Activated T-cell treated with anti-CD3 and anti-CD28 coated beads, Interleukin-2, amount 50 U/mL, for 72 hours (primary cell): ENCODE data around the gene EEF1AKMT3. TPM values are rescaled to one million over a fixed set of nuclear protein-coding genes. Genes with fewer than 3 reads are reported as not detected.
A peak's percentile ranks its signal among the peaks of the same experiment; 100 is the strongest.

Experiments
- ATAC-seq, 2 donors: fragments of 150-1000 bp; cut with Tn5 transposase; replicated peaks in 1 of 2; 2 replicates each; pipeline ENCODE4 v1.10.0; 2021; ENCODE audit warnings: moderate library complexity in 2 of 2, mild to moderate bottlenecking in 1 of 2
- DNase-seq, 2 donors: peaks; one replicate each; pipeline ENCODE4 v3.0.0; 2021 to 2022; ENCODE audit warnings: mixed read lengths in 1 of 2
- H3K27ac Mint-ChIP-seq: one replicate; pipeline ENCODE4 v1.8.0; 2022; ENCODE audit warnings: mild to moderate bottlenecking, moderate library complexity, mixed read lengths
- H3K27me3 Mint-ChIP-seq: one replicate; pipeline ENCODE4 v1.8.0; 2022; ENCODE audit warnings: low read depth, mixed read lengths
- H3K36me3 Mint-ChIP-seq, 2 donors: one replicate each; pipeline ENCODE4 v1.8.0; 2022; ENCODE audit warnings: mixed read lengths in 2 of 2, mild to moderate bottlenecking in 1 of 2; ENCODE audit not compliant: insufficient read depth in 2 of 2
- H3K4me1 Mint-ChIP-seq: one replicate; pipeline ENCODE4 v1.8.0; 2022; ENCODE audit warnings: low read depth, mixed read lengths
- H3K4me3 Mint-ChIP-seq, 2 donors: one replicate each; pipeline ENCODE4 v1.8.0; 2022; ENCODE audit warnings: mild to moderate bottlenecking in 2 of 2, mixed read lengths in 2 of 2, moderate library complexity in 2 of 2
- H3K9me3 Mint-ChIP-seq, 2 donors: one replicate each; pipeline ENCODE4 v1.8.0; 2022; ENCODE audit warnings: mixed read lengths in 2 of 2
- total RNA-seq, 2 donors: library from RNA; stranded (reverse); gene quantifications; one replicate each; pipeline ENCODE4 v1.2.3, GENCODE V29; 2022

The EEF1AKMT3 gene
- total RNA-seq, 2 donors from 2014 or later = 4.9 to 6.9 TPM

DNA sequence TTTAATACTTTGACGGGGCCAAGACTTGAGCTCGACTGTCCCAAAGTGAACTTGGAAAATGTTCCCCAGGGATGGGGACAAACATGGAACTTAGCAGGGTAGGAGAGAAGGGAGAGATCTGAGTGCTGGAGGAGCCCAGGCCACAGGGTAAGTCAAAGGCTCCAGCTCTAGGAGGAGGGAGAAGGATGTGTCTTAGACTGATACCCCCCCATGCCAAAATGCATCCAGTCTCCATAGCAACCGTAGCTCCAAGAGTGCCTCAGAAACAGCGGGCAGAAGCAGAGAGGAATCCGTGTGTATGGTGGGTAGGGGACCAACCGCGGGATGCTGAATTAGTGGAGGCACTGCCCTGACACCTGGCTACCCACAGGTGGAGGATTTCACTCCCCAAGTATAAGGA is 33.0 kb upstream of the EEF1AKMT3 start:
- H3K9me3 Mint-ChIP-seq = no peaks in the 10 kb centered on the region
- ATAC-seq (no peak), DNase-seq (no peak)
- no peaks in the 10 kb centered on the region for H3K27me3 Mint-ChIP-seq
- peak overlapping the region; percentile 75 for H3K27ac Mint-ChIP-seq
- H3K4me3 Mint-ChIP-seq = peak overlapping the region; percentile 56 to 61
- H3K36me3 Mint-ChIP-seq = peaks cover 2 to 6% of the 10 kb centered on the region in 2 donors
- peaks cover 50% of the 10 kb centered on the region for H3K4me1 Mint-ChIP-seq

DNA sequence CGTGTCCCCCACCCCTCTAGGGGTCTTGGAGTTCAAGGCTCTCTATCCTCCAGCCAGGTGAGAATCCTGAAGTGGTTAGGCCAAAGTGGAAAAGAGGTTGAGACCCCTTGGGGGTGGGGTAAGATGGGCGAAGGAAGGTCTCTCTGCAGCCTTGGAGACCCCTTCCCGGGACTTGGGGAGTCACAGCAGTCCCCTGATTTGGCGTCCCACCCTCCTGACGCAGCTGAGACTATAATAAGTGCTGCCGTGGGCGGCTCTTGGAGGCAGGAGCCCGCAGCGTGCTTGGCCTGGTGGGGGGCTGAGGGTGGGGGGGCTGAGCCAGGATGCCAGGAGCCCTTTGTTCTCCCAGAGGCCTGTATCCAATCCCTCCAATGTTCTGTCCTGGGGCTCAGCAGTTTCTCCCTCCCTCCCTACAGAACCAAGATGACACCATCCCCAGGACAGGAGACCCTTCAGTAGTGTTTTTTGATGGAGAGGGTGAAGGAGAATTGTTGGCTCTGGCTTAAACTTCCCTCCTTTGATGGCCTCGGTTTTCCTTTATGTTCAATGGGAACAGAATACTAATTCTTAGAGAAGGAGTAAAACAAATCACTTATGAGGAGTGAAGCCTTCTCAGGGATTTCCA is 32.4 kb upstream of the EEF1AKMT3 start:
- Mint-ChIP-seq H3K9me3 (no peaks in the 10 kb centered on the region), H3K36me3 (peaks cover 4 to 6% of the 10 kb centered on the region in 2 donors), H3K27ac (no peak overlapping the region), H3K27me3 (no peaks in the 10 kb centered on the region), H3K4me3 (peak overlapping the region; percentile 61 to 80), H3K4me1 (peaks cover 57% of the 10 kb centered on the region)
- DNase-seq (no peak), ATAC-seq (no peak)

DNA sequence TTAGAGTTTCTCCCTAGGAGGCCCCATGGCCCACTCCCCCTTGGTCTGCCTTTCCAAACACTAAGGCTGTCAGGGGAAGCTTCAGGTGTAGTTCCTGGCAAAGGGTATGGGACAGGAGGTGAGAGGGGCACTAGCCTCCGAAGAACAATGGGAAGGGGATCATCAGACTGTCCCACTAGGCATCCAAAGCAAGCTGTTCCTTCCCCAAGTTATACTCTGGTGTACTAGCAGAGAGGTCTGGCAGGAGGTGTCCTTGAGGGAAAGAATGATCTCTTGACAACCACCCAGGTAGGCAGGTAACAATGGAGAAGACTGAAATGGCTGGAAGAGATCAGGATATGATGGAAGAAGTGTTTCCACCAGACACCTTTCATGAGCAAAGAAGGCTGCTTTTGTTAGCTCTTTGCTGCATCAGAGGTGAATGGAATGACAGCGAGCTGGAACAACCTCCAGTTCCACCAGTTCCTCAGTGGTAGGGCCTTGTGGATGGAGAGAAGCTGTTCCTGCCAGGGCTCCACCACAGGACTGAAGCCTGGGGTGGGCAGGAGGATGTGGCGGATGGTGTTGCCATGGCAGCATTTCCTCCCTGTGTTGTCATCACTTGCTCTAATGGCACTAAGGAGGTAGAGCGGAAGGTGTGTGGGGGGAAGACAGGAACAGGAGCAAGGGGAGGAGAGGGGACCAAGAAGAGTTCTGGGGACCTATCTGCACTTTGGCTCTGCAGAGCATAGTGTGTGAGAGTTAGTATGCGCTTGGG is 31.6 kb upstream of the EEF1AKMT3 start:
- Mint-ChIP-seq H3K4me1 (peaks cover 63% of the 10 kb centered on the region), H3K36me3 (peaks cover 4 to 6% of the 10 kb centered on the region in 2 donors)

DNA sequence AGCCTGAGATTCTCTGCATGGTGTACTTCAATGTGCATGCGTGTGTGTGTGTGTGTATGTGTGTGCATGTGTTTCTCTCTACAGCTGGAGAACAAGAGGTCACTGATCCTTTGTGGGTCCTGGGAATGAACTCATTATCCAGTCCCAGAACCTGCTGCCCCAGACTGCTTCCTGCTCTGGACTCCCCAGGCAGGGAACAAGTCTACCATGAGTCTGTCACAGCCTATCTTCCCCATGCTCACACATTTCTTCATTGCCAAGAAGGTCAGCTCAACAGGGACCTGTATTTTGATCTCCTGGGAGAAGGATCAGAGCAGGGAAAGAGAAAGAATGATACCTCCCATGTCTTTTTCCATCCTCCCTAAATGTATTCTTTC is 31.0 kb upstream of the EEF1AKMT3 start:
- peaks cover 66% of the 10 kb centered on the region for H3K4me1 Mint-ChIP-seq
- H3K9me3 Mint-ChIP-seq = no peaks in the 10 kb centered on the region
- peak overlapping the region; percentile 74 for H3K27ac Mint-ChIP-seq
- no peak for ATAC-seq
- H3K4me3 Mint-ChIP-seq = peak overlapping the region; percentile 80
- no peak for DNase-seq
- peaks cover 4 to 6% of the 10 kb centered on the region in 2 donors for H3K36me3 Mint-ChIP-seq
- H3K27me3 Mint-ChIP-seq = no peaks in the 10 kb centered on the region

More for the DNA sequence above, 31.6 kb upstream of the EEF1AKMT3 start:
- Mint-ChIP-seq H3K27me3 (no peaks in the 10 kb centered on the region), H3K9me3 (no peaks in the 10 kb centered on the region), H3K27ac (peak overlapping the region; percentile 29), H3K4me3 (peak overlapping the region; percentile 80)
- ATAC-seq = peak; percentile 52 to 69
- DNase-seq = peak; percentile 79 to 80

DNA sequence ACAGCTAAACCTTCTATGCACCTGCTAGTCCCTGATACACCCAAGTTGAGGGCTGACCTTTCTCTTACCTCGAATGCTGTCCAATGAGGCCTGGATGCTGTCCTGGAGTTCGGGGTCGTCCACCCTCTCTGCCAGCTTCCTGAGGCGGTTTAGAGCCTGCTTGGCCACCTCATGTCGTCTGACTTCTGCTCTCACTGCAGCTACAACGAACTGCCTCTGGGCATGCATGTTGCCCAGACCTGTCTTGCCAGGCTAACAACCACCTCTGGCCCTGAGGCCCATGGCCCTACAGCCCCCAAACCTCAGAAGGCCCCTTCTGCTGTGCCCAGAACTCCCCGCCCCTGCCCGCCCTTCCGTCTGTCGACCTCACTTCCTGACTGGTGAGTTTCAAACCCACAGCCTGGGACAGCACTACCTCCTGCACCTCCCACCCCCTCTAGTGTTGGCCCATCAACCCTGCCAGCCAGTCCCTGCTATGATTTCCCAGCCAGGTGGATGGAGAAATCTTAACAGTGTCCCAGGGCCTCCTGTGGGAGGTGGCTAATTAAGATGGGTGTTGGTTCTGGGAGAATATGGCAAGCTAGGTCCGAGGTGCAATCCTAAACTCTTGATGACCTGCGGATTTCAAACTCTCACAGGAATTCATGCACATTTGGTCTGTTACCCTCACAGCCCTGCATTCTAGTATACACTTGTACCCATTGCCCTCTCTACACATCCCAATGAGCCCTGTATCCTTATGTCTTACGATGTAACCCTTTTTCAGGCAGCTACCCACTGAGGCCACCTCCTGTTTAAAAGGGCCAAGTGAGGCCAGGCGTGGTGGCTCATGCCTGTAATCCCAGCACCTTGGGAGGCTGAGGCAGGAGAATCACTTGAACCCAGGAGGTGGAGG is 30.3 kb upstream of the EEF1AKMT3 start:
- ATAC-seq (peak; percentile 71 to 75), DNase-seq (peak; percentile 77 to 83)
- Mint-ChIP-seq H3K4me3 (peak overlapping the region; percentile 80), H3K27ac (peak overlapping the region; percentile 74), H3K36me3 (peaks cover 4 to 6% of the 10 kb centered on the region in 2 donors), H3K9me3 (no peaks in the 10 kb centered on the region), H3K27me3 (no peaks in the 10 kb centered on the region), H3K4me1 (peaks cover 62% of the 10 kb centered on the region)

DNA sequence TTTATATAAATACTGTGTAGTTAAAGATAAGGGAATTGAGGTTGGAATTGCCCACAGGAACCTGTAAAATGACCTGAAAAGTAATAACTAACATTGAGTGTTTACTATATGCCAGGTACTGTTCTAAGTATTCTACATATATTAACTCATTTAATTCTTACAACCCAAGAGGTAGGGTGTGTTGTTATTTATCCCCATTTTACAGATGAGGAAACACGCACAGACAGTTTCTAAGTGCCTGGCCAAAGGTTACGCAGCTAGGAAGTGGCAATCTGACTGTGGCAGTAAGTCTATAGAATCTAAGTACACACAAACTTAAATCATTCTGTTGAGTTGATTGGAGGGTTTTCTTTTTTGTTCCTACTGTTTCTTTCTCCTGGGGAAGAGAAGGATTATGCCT is 28.6 kb upstream of the EEF1AKMT3 start:
- H3K4me3 Mint-ChIP-seq = peak overlapping the region; percentile 88 to 99
- no peaks in the 10 kb centered on the region for H3K27me3 Mint-ChIP-seq
- H3K27ac Mint-ChIP-seq = peak overlapping the region; percentile 65
- ATAC-seq (no peak), DNase-seq (no peak)
- peaks cover 4 to 19% of the 10 kb centered on the region in 2 donors for H3K36me3 Mint-ChIP-seq
- H3K9me3 Mint-ChIP-seq = no peaks in the 10 kb centered on the region
- H3K4me1 Mint-ChIP-seq = peaks cover 62% of the 10 kb centered on the region

DNA sequence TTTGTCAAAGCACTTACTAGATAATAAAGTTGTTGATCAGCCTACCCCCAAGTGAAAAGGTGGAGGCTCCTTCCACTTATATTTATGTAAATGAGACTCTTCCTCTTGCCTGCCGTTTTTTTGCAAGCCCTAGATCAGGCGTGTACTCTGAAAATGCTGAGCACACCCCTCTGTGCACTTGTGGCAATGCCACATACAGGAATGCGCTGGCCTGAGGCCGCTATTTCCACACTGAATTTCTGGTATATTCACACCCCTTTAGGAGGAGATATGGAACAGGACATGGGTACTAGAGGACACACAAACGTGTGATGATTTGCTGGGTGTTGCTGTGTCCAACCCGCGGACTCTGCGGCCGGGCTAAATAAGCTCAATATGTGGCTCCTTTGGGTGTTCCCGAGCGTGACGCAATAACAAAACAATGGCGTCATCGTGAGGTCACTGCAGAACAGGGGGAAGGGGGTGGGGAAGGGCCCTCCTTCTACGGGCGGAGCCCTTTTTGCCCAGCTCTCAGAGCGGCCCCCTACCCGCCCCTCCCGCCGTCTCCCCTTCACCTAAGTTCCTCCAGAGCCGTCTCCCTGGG is 28.1 kb upstream of the EEF1AKMT3 start:
- H3K4me3 Mint-ChIP-seq = peak overlapping the region; percentile 88 to 99
- H3K36me3 Mint-ChIP-seq = peaks cover 4 to 24% of the 10 kb centered on the region in 2 donors
- no peaks in the 10 kb centered on the region for H3K9me3 Mint-ChIP-seq
- H3K4me1 Mint-ChIP-seq = peaks cover 63% of the 10 kb centered on the region
- peak overlapping the region; percentile 65 for H3K27ac Mint-ChIP-seq
- DNase-seq = peak; percentile 74 to 83
- ATAC-seq = peak; percentile 52 to 60
- H3K27me3 Mint-ChIP-seq = no peaks in the 10 kb centered on the region

DNA sequence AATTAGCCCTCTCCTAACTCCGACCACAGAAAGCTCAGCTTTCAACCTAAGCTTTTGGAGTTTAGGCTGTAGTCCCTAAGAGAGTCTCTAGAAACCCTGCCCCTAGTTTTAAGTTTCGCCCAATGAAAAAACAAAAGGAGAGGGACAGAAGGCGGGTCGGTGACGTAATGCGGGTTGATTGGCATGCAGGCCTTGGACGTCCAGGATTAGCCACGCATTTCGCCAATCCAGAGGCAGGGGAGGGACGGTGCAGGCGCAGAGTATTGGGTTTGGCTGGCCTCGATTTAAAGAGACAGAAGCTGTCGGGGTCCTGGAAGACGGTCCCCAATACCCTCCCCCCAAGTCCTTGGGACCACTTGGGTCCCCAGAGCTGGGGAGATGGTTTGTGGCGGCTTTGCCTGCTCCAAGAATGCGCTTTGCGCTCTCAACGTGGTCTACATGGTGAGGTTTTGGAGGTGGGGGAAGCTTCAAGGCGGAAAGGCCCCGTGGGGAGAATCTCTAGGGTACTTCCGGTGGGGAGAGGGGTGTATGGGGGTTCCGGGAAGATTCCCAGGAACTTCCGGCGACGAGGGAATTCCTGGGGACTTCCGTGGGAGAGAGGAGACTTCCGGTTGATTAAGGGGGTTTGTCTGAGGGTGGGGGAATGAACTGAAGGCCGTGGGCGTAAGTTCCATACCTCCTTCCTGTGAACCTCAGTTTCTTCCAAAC is 27.5 kb upstream of the EEF1AKMT3 start, which contains the start of gene TSPAN31:
TSS of gene TSPAN31 (plus strand) at position 263 of the 708 bp plus-strand sequence. CDS start at position 379, 116 bp downstream.
- Mint-ChIP-seq H3K27ac (peak within 1 kb of the TSS; percentile 65), H3K4me3 (peak within 1 kb of the TSS; percentile 88 to 99), H3K36me3 (peaks cover 4 to 25% of the 10 kb centered on the region in 2 donors), H3K9me3 (no peaks in the 10 kb centered on the region), H3K27me3 (no peaks in the 10 kb centered on the region), H3K4me1 (peaks cover 56% of the 10 kb centered on the region)
- ATAC-seq (peak; percentile 86 to 88), DNase-seq (peak; percentile 95 to 97)

DNA sequence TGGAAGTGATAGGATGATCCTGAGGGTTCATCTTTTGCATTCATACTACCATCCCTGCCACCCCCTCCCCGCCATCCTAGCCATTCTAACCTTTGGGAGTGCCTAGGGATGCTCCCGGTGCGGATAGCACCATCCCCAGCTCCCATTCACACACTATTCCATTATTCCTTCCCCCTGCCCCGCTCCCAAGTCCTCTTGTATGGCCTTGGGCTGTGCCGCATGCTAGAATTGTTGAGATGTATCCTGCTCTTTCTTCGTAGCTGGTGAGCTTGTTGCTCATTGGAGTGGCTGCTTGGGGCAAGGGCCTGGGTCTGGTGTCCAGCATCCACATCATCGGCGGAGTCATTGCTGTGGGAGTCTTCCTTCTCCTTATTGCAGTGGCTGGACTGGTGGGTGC is 26.9 kb upstream of the EEF1AKMT3 start:
- peaks cover 55% of the 10 kb centered on the region for H3K4me1 Mint-ChIP-seq

DNA sequence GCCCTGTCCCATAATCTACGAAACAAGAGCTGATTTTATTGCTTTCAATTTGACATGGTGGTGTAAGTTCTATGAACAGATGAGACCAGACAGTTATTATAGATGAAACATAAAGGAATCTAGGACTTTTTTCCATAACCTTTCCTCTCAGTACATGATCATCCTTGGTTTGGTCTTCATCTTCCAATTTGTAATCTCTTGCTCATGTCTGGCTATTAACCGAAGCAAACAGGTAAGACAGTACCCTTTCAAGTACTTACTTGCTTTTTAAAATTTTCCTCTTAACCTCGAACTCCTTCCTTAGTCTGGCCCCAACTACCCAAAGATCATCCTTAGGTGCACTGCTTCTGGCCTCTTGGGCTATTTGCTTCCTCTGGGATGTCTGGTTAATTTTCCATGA is 26.4 kb upstream of the EEF1AKMT3 start:
- no peak for DNase-seq
- H3K36me3 Mint-ChIP-seq = peaks cover 8 to 28% of the 10 kb centered on the region in 2 donors

More for the DNA sequence above, 26.9 kb upstream of the EEF1AKMT3 start:
- Mint-ChIP-seq H3K27ac (peak overlapping the region; percentile 65), H3K9me3 (no peaks in the 10 kb centered on the region), H3K27me3 (no peaks in the 10 kb centered on the region), H3K36me3 (peaks cover 6 to 27% of the 10 kb centered on the region in 2 donors), H3K4me3 (peak overlapping the region; percentile 88 to 99)
- no peak for ATAC-seq
- no peak for DNase-seq

DNA sequence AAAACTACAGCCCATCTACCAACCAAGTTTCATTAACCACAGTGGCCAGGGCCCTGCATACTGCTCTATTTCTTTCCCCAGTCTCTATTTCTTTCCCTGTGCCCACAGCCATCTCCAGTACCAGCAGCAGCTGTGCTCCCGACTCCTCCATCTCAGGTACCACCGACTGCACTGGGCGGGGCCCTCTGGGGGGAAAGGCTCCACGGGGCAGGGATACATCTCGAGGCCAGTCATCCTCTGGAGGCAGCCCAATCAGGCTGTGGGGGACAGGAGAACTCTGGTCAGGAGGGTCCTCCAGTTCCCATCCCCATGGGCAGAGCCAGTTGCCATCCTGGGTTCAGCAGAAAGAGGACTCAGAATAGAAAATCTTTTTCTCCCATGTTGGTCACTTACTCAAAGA is 23.4 kb upstream of the EEF1AKMT3 start:
- DNase-seq (no peak), ATAC-seq (no peak)
- H3K27ac Mint-ChIP-seq = no peak overlapping the region
- H3K4me1 Mint-ChIP-seq = peaks cover 64% of the 10 kb centered on the region
- H3K36me3 Mint-ChIP-seq = peaks cover 11 to 35% of the 10 kb centered on the region in 2 donors
- H3K9me3 Mint-ChIP-seq = no peaks in the 10 kb centered on the region
- no peak overlapping the region for H3K4me3 Mint-ChIP-seq
- H3K27me3 Mint-ChIP-seq = no peaks in the 10 kb centered on the region

More for the DNA sequence above, 26.4 kb upstream of the EEF1AKMT3 start:
- H3K9me3 Mint-ChIP-seq = no peaks in the 10 kb centered on the region
- peak overlapping the region; percentile 65 for H3K27ac Mint-ChIP-seq
- no peaks in the 10 kb centered on the region for H3K27me3 Mint-ChIP-seq
- H3K4me1 Mint-ChIP-seq = peaks cover 55% of the 10 kb centered on the region
- peak overlapping the region; percentile 88 to 99 for H3K4me3 Mint-ChIP-seq
- no peak for ATAC-seq
